Spleen (tissue), 7 donors: ENCODE measurements around the gene ZBTB44.

Experiments
- CTCF ChIP-seq, 11 experiments: fragments of 200-600 bp in 7 of 11; fragments of 450-650 bp in 4 of 11; sonication (generic) in 4 of 11; IDR thresholded peaks in 8 of 11; conservative IDR thresholded peaks in 3 of 11; 1 replicate in 7 of 11; 2 replicates in 4 of 11; pipeline versions ENCODE4 v1.4.0 to v1.8.0; 2016 to 2021; ENCODE audit warnings: antibody characterized with exemption in 11 of 11, inconsistent platforms in 4 of 11, mild to moderate bottlenecking in 1 of 11
- POLR2A ChIP-seq, 3 donors: fragments of 450-650 bp; IDR thresholded peaks; one replicate each; pipeline ENCODE4 v1.5.1; 2017; ENCODE audit warnings: antibody characterized with exemption in 3 of 3, mild to moderate bottlenecking in 1 of 3
- POLR2AphosphoS5 ChIP-seq, 3 donors: sonication (generic); formaldehyde crosslinking; IDR thresholded peaks; one replicate each; pipeline ENCODE4 v1.5.1; 2017; ENCODE audit warnings: antibody characterized with exemption in 3 of 3
- donor health status: DM: no; HTN: no; CAD: no; lungs with moderate emphysema.
- donor health status: DM: no; HTN: no; CAD: no.
- donor health status: DM: no; HTN: no; CAD: no.

- TF ChIP-seq CTCF (IDR thresholded peaks at IDR 0.05 in 8 of 11, conservative IDR thresholded peaks at IDR 0.05 in 3 of 11) (no peak), POLR2A (IDR thresholded peaks at IDR 0.05) (no peak), POLR2AphosphoS5 (IDR thresholded peaks at IDR 0.05) (no peak)
Observed at GRCh38 chr11:130237282-130238006, 77.3 kb downstream of the ZBTB44 start.
